ENCODE data around the gene E2F1. TPM values are rescaled to one million over a fixed set of nuclear protein-coding genes. Genes with fewer than 3 reads are reported as not detected.
A peak's percentile ranks its signal among the peaks of the same experiment; 100 is the strongest.

Gene E2F1
- total RNA-seq, 1 experiment from 2014 or later, result 44.2 TPM

GRCh38 chr20:33653218-33653899 lies 32.8 kb downstream of the E2F1 start:
- peaks cover 2% of the 10 kb centered on the region; the same call in 1 of the 2 replicates for H3K36me3 Mint-ChIP-seq
- DNase-seq (ENCODE audit: low spot score) (peak; percentile 82), ATAC-seq (peak; percentile 85)
- H3K9me3 Mint-ChIP-seq, result no peaks in the 10 kb centered on the region
- H3K4me1 Mint-ChIP-seq, result peaks cover 31% of the 10 kb centered on the region
- TF ChIP-seq, protein P1, sequence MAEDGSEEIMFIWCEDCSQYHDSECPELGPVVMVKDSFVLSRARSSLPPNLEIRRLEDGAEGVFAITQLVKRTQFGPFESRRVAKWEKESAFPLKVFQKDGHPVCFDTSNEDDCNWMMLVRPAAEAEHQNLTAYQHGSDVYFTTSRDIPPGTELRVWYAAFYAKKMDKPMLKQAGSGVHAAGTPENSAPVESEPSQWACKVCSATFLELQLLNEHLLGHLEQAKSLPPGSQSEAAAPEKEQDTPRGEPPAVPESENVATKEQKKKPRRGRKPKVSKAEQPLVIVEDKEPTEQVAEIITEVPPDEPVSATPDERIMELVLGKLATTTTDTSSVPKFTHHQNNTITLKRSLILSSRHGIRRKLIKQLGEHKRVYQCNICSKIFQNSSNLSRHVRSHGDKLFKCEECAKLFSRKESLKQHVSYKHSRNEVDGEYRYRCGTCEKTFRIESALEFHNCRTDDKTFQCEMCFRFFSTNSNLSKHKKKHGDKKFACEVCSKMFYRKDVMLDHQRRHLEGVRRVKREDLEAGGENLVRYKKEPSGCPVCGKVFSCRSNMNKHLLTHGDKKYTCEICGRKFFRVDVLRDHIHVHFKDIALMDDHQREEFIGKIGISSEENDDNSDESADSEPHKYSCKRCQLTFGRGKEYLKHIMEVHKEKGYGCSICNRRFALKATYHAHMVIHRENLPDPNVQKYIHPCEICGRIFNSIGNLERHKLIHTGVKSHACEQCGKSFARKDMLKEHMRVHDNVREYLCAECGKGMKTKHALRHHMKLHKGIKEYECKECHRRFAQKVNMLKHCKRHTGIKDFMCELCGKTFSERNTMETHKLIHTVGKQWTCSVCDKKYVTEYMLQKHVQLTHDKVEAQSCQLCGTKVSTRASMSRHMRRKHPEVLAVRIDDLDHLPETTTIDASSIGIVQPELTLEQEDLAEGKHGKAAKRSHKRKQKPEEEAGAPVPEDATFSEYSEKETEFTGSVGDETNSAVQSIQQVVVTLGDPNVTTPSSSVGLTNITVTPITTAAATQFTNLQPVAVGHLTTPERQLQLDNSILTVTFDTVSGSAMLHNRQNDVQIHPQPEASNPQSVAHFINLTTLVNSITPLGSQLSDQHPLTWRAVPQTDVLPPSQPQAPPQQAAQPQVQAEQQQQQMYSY (CRISPR knock-in tag; IDR thresholded peaks at IDR 0.05), result no peak
- TF ChIP-seq CTCF (IDR thresholded peaks at IDR 0.05) (peak; percentile 65), JAZF1 (CRISPR knock-in tag; IDR thresholded peaks at IDR 0.05) (no peak), GABPB1 (CRISPR knock-in tag; IDR thresholded peaks at IDR 0.05) (peak; percentile 36; the same call in 1 of the 2 replicates), AFF4 (CRISPR knock-in tag; IDR thresholded peaks at IDR 0.05; ENCODE audit: borderline replicate concordance) (no peak), ATF1 (CRISPR knock-in tag; IDR thresholded peaks at IDR 0.05) (no peak), ETV6 (CRISPR knock-in tag; IDR thresholded peaks at IDR 0.05) (0 out of 2 replicates have a peak, but pooled peaks have one; percentile 36), ZNF138 (CRISPR knock-in tag; conservative IDR thresholded peaks at IDR 0.05) (no peak), ZNF232 (CRISPR knock-in tag; IDR thresholded peaks at IDR 0.05) (no peak), SMAD3 (CRISPR knock-in tag; IDR thresholded peaks at IDR 0.05; ENCODE audit: borderline replicate concordance) (no peak), TEAD4 (CRISPR knock-in tag; IDR thresholded peaks at IDR 0.05) (no peak), TEAD1 (CRISPR knock-in tag; IDR thresholded peaks at IDR 0.05) (0 out of 2 replicates have a peak, but pooled peaks have one; percentile 47)
- TF ChIP-seq, protein P2, sequence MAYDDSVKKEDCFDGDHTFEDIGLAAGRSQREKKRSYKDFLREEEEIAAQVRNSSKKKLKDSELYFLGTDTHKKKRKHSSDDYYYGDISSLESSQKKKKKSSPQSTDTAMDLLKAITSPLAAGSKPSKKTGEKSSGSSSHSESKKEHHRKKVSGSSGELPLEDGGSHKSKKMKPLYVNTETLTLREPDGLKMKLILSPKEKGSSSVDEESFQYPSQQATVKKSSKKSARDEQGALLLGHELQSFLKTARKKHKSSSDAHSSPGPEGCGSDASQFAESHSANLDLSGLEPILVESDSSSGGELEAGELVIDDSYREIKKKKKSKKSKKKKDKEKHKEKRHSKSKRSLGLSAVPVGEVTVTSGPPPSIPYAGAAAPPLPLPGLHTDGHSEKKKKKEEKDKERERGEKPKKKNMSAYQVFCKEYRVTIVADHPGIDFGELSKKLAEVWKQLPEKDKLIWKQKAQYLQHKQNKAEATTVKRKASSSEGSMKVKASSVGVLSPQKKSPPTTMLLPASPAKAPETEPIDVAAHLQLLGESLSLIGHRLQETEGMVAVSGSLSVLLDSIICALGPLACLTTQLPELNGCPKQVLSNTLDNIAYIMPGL (CRISPR knock-in tag; IDR thresholded peaks at IDR 0.05), result 0 out of 2 replicates have a peak, but pooled peaks have one; percentile 29
- TF ChIP-seq, protein P3, sequence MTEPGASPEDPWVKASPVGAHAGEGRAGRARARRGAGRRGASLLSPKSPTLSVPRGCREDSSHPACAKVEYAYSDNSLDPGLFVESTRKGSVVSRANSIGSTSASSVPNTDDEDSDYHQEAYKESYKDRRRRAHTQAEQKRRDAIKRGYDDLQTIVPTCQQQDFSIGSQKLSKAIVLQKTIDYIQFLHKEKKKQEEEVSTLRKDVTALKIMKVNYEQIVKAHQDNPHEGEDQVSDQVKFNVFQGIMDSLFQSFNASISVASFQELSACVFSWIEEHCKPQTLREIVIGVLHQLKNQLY (CRISPR knock-in tag; IDR thresholded peaks at IDR 0.05), result no peak
- no peaks in the 10 kb centered on the region for H3K27me3 Mint-ChIP-seq (ENCODE audit: low read depth)
- no peak overlapping the region for H3K4me3 Mint-ChIP-seq
- peak overlapping the region; percentile 48; the same call in 1 of the 2 replicates for H3K27ac Mint-ChIP-seq
- POLR2A ChIA-PET, result interaction anchor here (2.0 to 4.6 kb wide), 2 partner anchors 10 to 14 kb away, joined by 9 to 24 read pairs; partner anchors contain the start of gene ACTL10
- CTCF ChIA-PET, result interaction anchor here (0.5 to 6.9 kb wide), 37 partner anchors 8 to 603 kb away, joined by 3 to 134 read pairs (median 5); partner anchors contain the start of genes ACTL10, C20orf144, CBFA2T2 and CDK5RAP1

Data from WTC11 (cell line).